Ectodermal cell (in vitro differentiated cells): Measurements from ENCODE around the gene GBP4.

ENCODE experiments used
- H3K27ac ChIP-seq: 2 replicates; pipeline ENCODE4 v1.7.0; 2013; ENCODE audit warnings: mild to moderate bottlenecking, low read depth, low read length; ENCODE audit not compliant: insufficient read depth, poor library complexity, severe bottlenecking
- H3K27me3 ChIP-seq: 2 replicates; pipeline ENCODE4 v1.7.0; 2013; ENCODE audit warnings: mild to moderate bottlenecking, low read length; ENCODE audit not compliant: insufficient read depth, control insufficient read depth, poor library complexity, severe bottlenecking
- H3K36me3 ChIP-seq: one replicate; pipeline ENCODE4 v1.7.0; 2013; ENCODE audit warnings: low read length; ENCODE audit not compliant: control insufficient read depth, insufficient read depth
- H3K4me1 ChIP-seq: one replicate; pipeline ENCODE4 v1.7.0; 2013; ENCODE audit warnings: low read length; ENCODE audit not compliant: control insufficient read depth, insufficient read depth
- H3K4me3 ChIP-seq: 2 replicates; pipeline ENCODE4 v1.7.0; 2013; ENCODE audit warnings: low read depth, low read length, control low read depth; ENCODE audit not compliant: insufficient read depth
- H3K9me3 ChIP-seq: 2 replicates; pipeline ENCODE4 v1.7.0; 2013; ENCODE audit warnings: mild to moderate bottlenecking, low read length, moderate library complexity; ENCODE audit not compliant: control insufficient read depth
- WGBS, 2 experiments: methylation state at CpG; one replicate each; pipeline ENCODE4 v1.1.7; 2013; ENCODE audit warnings: missing lambda C conversion rate in 2 of 2; 5-methylcytosine and 5-hydroxymethylcytosine counted together

Gene GBP4

DNA sequence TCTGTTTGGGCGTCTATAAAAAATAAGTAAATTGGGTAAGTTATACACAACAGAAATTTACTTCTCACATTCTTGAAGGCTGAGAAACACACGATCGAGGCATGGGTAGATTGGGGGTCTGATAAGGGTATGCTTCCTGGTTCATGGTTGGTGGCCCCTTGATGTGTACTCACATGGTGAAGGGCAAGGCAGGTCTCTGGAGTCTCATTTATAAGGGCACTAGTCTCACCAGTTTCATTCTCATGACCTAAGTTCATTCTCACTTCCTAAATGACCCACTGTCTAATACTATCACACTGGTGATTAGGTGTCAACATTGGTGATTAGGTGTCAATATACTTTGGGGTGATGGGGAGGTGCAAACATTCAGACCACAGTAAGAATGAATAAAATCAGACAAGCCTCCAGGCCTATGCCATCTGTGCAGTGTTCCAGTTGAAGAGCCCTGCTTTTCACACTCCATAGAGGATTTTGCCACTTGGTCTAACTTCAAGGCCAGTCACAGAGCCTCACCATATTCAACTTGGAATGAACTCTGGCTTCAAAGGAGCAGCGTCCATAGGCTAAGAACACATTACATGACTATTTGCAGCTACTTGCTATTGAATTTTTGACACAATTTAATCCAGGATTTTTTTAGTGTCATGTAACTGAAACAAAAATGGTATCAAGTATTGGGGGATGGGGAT is 2.5 kb upstream of the GBP4 start:
- Histone ChIP-seq H3K36me3 (no peaks in the 10 kb centered on the region), H3K4me3 (no peak overlapping the region), H3K27ac (no peak overlapping the region), H3K4me1 (no peaks in the 10 kb centered on the region), H3K9me3 (peaks cover 2% of the 10 kb centered on the region), H3K27me3 (no peaks in the 10 kb centered on the region)
- WGBS, 2 experiments, result 90 to 100% methylated on average over 3 to 4 of the region's 4 CpGs

DNA sequence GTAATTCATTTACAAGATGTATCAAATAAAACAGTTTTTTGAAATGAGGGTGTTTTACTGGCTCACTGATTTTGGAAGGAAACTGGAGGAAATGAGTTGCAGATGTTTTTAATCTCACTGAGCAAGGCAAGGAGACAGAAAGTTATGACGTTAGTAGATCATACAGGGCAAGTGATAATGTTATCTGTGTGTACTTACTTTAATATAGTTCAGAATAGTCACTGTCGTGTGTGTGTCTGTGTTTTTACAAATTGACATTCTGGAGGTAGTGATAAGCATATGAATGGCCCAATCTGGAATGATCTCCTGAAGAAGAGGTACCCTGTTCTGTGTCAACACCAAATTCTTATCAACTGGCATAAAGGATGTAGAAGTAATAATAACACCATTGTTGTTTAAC is 1.9 kb upstream of the GBP4 start:
- no peak overlapping the region for H3K27ac ChIP-seq
- no peaks in the 10 kb centered on the region for H3K36me3 ChIP-seq
- H3K4me1 ChIP-seq, result no peaks in the 10 kb centered on the region
- no peak overlapping the region for H3K4me3 ChIP-seq
- no peaks in the 10 kb centered on the region for H3K27me3 ChIP-seq
- H3K9me3 ChIP-seq, result peaks cover 2% of the 10 kb centered on the region
- 87 to 98% methylated on average over 2 of the region's 2 CpGs for WGBS, 2 experiments

DNA sequence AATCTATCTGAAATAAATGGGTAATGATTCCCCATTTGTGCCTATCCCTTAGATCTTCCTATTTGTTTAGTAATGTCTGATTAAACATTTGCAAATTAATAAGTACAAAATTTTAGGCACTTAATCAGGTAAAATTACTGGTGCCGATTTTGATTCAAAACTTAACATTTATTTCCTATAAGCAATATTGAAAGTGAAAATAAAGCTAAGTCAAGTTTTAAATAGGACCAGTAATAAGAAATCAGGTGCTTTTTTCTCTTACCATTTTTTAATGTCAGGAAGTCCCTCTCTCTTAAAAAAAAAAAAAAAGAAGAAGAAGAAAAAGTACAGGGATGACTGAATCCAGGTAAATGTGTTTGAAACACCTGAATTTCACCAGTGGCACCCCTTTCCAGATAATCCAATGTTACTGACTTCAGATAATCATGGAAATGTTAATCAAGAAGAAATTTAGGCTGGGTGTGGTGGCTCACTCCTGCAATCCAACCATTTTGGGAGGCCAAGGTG is 836 bp upstream of the GBP4 start:
- H3K4me3 ChIP-seq, result no peak overlapping the region
- WGBS, 2 experiments, result no CpG with 5 or more reads among the region's 1 CpG
- no peaks in the 10 kb centered on the region for H3K27me3 ChIP-seq

DNA sequence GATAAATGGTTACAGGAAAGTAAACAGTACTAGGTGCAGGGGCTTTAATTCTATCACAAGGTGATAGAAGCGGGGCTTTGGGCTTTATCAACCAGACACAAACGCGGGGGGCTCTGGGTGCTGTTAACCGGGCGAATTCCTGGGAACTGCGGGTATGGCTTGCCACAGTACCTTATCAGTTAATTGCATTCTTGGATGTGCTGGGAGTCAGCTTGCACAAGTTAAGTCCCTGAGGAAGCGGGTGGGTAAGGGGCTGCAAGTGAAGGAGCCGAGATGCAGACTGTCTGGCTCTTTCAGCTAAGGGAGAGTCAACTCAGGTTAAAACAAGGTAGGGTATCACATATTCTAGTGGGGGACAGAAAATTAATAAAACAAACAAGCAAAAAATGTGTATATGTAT is 661 bp downstream of the GBP4 start:
- H3K27me3 ChIP-seq, result no peaks in the 10 kb centered on the region
- H3K4me3 ChIP-seq, result no peak overlapping the region
- H3K36me3 ChIP-seq, result no peaks in the 10 kb centered on the region
- WGBS, 2 experiments, result 89 to 90% methylated on average over 8 of the region's 8 CpGs
- H3K9me3 ChIP-seq, result no peaks in the 10 kb centered on the region
- no peak overlapping the region for H3K27ac ChIP-seq
- H3K4me1 ChIP-seq, result no peaks in the 10 kb centered on the region

More for the DNA sequence above, 836 bp upstream of the GBP4 start:
- Histone ChIP-seq H3K4me1 (no peaks in the 10 kb centered on the region), H3K36me3 (no peaks in the 10 kb centered on the region), H3K27ac (no peak overlapping the region), H3K9me3 (no peaks in the 10 kb centered on the region)

DNA sequence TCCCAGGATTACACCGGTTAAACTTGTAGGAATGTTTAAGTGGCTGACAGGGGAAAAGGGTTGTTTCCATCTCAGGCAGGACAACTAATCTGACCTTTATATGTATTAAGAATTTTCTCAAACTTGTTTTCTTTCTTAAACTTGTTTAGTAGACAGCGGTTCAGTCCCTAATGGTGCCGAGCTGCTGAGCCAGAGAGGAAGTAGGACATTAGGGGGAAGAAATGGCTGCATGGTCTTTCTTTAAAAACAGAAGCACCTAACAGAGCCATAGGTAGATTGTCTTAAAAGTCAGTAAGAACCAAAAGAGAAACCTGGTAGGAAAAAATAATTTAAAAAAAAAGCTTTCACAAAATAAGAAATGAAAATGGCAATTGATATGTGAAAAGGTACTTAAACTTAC is 3.3 kb downstream of the GBP4 start:
- Histone ChIP-seq H3K27me3 (no peaks in the 10 kb centered on the region), H3K4me1 (no peaks in the 10 kb centered on the region), H3K4me3 (no peak overlapping the region), H3K36me3 (no peaks in the 10 kb centered on the region), H3K27ac (no peak overlapping the region), H3K9me3 (no peaks in the 10 kb centered on the region)
- WGBS, 2 experiments, result 90 to 92% methylated on average over 3 of the region's 3 CpGs

DNA sequence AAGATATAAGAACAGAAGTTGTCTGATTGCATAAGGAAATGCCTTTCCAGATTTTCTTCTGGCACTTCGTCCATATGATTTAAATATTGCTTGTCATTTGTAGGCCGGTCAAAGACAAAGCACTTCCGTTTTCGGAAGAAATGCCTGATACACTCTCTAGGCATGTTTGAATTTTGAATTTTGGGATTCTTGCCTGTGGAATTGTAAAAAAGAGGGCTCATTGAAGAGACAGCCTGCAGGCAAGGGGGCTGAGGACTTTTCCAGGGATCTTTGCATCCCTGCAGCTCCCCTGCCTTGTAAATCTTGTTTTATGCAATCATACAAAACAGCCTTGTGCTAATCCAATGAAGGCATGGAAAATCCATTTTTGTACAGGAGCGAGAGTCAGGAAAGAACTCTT is 7.4 kb downstream of the GBP4 start:
- no peaks in the 10 kb centered on the region for H3K27me3 ChIP-seq
- no peak overlapping the region for H3K4me3 ChIP-seq
- H3K9me3 ChIP-seq, result no peaks in the 10 kb centered on the region
- H3K27ac ChIP-seq, result no peak overlapping the region
- WGBS, 2 experiments, result 88 to 91% methylated on average over 5 of the region's 5 CpGs
- H3K36me3 ChIP-seq, result no peaks in the 10 kb centered on the region
- H3K4me1 ChIP-seq, result no peaks in the 10 kb centered on the region

DNA sequence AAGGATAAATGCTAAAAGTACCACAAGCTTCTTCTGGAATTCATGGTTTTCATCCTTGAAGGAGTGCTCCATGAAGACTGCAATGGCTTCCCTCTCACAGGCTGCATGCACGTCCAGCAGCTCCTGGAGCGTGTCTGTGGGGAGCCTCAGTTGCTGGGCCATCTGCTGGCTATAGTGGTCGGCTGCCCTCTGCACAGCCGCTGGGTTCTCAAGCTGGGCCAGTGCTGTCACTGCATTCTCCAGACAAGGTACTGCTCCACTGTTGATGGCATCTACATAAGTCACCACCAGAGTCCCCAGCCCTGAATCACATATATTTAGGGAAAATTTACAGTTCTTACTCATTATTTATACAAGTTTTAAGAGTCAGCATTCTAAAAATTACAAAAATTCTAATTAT is 8.7 kb downstream of the GBP4 start:
- H3K27me3 ChIP-seq, result no peaks in the 10 kb centered on the region
- no peaks in the 10 kb centered on the region for H3K9me3 ChIP-seq
- H3K36me3 ChIP-seq, result no peaks in the 10 kb centered on the region
- no peak overlapping the region for H3K27ac ChIP-seq
- no peaks in the 10 kb centered on the region for H3K4me1 ChIP-seq
- 82 to 83% methylated on average over 4 of the region's 4 CpGs for WGBS, 2 experiments
- H3K4me3 ChIP-seq, result no peak overlapping the region

DNA sequence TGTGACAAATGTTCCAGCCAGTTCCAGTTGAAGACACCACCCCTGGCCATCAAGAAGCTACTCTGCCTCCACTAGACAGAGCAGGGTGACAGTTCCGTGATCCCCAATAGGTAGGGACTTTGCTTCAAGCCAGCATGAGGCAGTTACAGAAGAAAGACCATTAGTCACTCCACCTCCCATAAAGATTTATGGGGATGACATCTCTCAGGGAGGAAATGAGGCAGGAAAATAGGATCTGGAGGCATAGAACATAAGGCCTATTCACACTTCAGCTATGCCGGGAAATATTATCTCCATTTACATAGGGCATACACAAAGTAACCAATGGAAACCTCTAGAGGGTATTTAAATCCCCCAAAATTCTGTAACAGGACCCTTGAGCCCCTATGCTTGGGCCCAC is 19.4 kb downstream of the GBP4 start:
- Histone ChIP-seq H3K4me1 (no peaks in the 10 kb centered on the region), H3K9me3 (no peaks in the 10 kb centered on the region), H3K36me3 (no peaks in the 10 kb centered on the region), H3K27ac (no peak overlapping the region), H3K27me3 (no peaks in the 10 kb centered on the region), H3K4me3 (no peak overlapping the region)
- 83 to 95% methylated on average over 2 of the region's 2 CpGs for WGBS, 2 experiments

DNA sequence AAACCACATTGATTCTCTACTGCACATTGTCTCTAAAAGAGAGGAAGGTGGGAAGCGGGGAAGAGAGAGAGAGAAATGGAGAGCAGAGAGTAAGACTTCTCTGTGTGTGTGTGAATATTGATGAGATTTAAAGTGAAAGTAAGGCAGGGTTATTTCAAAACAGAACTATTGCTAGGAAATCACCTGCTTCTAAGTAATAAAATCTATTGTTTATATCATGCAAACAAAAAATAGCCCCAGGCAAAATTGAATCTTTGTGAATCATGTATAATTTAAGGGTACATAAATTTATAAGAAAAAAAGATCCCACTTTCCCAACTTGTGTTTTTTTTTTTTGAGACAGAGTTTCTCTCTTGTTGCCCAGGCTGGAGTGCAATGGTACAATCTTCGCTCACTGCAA is 21.8 kb downstream of the GBP4 start:
- Histone ChIP-seq H3K9me3 (no peaks in the 10 kb centered on the region), H3K27ac (no peak overlapping the region), H3K27me3 (no peaks in the 10 kb centered on the region), H3K36me3 (no peaks in the 10 kb centered on the region), H3K4me3 (no peak overlapping the region), H3K4me1 (no peaks in the 10 kb centered on the region)
- 94 to 97% methylated on average over 2 of the region's 2 CpGs for WGBS, 2 experiments

DNA sequence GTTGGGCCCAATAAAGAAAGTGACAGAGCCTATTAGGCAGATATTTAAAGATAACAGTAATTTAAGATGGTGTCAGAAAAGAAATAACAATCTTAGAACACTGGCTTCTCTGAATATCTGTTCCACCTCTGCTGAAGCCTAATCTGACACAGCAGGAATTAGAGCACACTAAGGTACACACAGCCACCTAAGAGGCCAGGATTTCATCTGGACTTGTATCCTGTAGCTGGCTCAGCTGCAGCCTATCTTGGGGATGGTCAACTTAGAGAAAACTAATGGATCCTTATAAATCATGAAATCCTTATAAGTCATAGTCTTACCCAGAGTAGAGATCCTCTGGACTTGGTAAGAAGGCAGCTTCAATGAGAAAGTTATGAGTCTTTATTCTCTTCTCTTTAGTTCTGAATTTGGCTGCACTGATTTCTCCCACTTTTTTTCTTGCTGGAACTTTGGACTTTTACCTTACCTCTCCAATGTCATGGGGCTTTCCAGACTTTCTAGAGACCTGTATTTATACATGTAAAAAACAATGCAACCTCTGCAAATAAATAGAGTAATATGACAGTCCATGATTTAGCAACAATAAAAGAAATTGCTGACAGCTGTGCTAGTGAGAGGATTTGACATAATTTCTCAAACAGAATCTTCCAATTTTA is 23.0 kb downstream of the GBP4 start, which contains the start of gene GBP7:
Gene GBP7, minus strand, starts transcription at position 403 of the 656 bp plus-strand sequence. CDS start 4,068 bp downstream, outside the sequence.
- Histone ChIP-seq H3K9me3 (no peaks in the 10 kb centered on the region), H3K36me3 (no peaks in the 10 kb centered on the region), H3K4me3 (no peak within 1 kb of the TSS), H3K27me3 (no peaks in the 10 kb centered on the region), H3K4me1 (no peaks in the 10 kb centered on the region), H3K27ac (no peak within 1 kb of the TSS)
